ENCODE results near the gene OR2M2. TPM values are rescaled to one million over a fixed set of nuclear protein-coding genes. Genes with fewer than 3 reads are reported as not detected.

The OR2M2 gene
- total and polyA plus RNA-seq, 9 of the 15 experiments (the other 6 are each of a cell fraction or from before 2014, with no cell fraction given), result not detected

DNA sequence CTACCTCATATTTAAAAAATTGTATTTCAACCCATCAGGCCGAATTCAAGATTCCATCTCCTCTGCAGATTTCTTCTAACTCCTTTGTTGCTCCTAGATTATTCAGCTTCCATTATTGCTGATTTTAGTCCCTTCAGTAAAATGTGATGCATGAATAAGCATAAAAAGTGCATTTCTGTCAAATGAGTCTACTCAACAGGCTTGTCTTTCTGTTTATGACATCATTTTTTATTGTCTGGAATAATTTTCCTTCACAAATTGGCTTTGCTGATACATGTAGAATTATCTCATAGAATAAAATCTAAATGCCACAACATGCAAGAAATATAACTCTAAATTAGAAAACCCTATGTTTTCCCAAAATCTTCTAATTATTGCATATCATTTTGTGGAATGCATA, 31.3 kb upstream of the OR2M2 start:
- no TSS peak for BruUV-seq (replicated peaks)
- no peaks in the 10 kb centered on the region for H3K9me1 ChIP-seq (ENCODE audit: control insufficient read depth, insufficient read depth, low read length)
- DNase-seq (ENCODE audit: extremely low read depth in 1 of 4, low spot score in 3 of 4) (no peak), ATAC-seq (no peak), FAIRE-seq (no peak)
- CTCF ChIA-PET (ENCODE audit: low intra/inter-chr PET ratio), result no interaction called here
- H3K27ac ChIP-seq (ENCODE audit: extremely low read depth, low read depth, low read length), result no peak overlapping the region
- WGBS (ENCODE audit: insufficient coverage, low coverage, missing lambda C conversion rate), result 0% methylated on average over 1 of the region's 1 CpG
- H3K4me3 ChIP-seq, result no peak overlapping the region
- no peaks in the 10 kb centered on the region for H3K4me1 ChIP-seq (replicated peaks in 1 of 2; ENCODE audit: control insufficient read depth in 2 of 2, insufficient read depth in 2 of 2, low read length in 2 of 2)
- no peaks in the 10 kb centered on the region for H3K27me3 ChIP-seq (ENCODE audit: control insufficient read depth in 2 of 2, insufficient read depth in 2 of 2, low read length in 2 of 2)
- no peaks in the 10 kb centered on the region for H3K79me2 ChIP-seq (ENCODE audit: control insufficient read depth, insufficient read depth, low read length)
- no peaks in the 10 kb centered on the region; the same call in 1 of the 2 replicates for H3K9me3 ChIP-seq (replicated peaks; ENCODE audit: control insufficient read depth, insufficient read depth, low read depth, low read length)
- no peak overlapping the region for H2AFZ ChIP-seq (ENCODE audit: low read depth, low read length)
- in situ Hi-C loops (cut with MboI), result no loop called here
- H3K4me2 ChIP-seq (ENCODE audit: insufficient read depth, low read length), result no peak overlapping the region
- POLR2A ChIA-PET, result no interaction called here
- no peaks in the 10 kb centered on the region for H4K20me1 ChIP-seq (replicated peaks; ENCODE audit: control insufficient read depth, insufficient read depth, low read length)
- no peak overlapping the region for H3K9ac ChIP-seq (ENCODE audit: insufficient read depth in 1 of 2, low read depth in 2 of 2, low read length in 2 of 2)
- no peaks in the 10 kb centered on the region for H3K36me3 ChIP-seq (ENCODE audit: control insufficient read depth, insufficient read depth, low read length)
- intact Hi-C loops (cut with micrococcal nuclease), result no loop called here
- TF ChIP-seq ZNF24 (IDR thresholded peaks at IDR 0.05) (no peak), RCOR1 (IDR thresholded peaks at IDR 0.05; ENCODE audit: borderline replicate concordance in 1 of 2, low read depth in 2 of 2, low read length in 2 of 2) (no peak), MXD1 (CRISPR knock-in tag; IDR thresholded peaks at IDR 0.05; ENCODE audit: borderline replicate concordance, poor library complexity, severe bottlenecking) (no peak), BACH1 (tag; IDR thresholded peaks at IDR 0.05) (no peak), RBFOX2 (IDR thresholded peaks at IDR 0.05; ENCODE audit: low read depth, low read length) (no peak), NR4A1 (CRISPR knock-in tag; IDR thresholded peaks at IDR 0.05) (no peak), NR4A1 (tag; IDR thresholded peaks at IDR 0.05) (no peak), NEUROD1 (IDR thresholded peaks at IDR 0.05; ENCODE audit: borderline replicate concordance, low read depth, low read length, partially characterized antibody) (no peak), ZNF133 (CRISPR knock-in tag; IDR thresholded peaks at IDR 0.05) (no peak)
- TF ChIP-seq, protein P1, sequence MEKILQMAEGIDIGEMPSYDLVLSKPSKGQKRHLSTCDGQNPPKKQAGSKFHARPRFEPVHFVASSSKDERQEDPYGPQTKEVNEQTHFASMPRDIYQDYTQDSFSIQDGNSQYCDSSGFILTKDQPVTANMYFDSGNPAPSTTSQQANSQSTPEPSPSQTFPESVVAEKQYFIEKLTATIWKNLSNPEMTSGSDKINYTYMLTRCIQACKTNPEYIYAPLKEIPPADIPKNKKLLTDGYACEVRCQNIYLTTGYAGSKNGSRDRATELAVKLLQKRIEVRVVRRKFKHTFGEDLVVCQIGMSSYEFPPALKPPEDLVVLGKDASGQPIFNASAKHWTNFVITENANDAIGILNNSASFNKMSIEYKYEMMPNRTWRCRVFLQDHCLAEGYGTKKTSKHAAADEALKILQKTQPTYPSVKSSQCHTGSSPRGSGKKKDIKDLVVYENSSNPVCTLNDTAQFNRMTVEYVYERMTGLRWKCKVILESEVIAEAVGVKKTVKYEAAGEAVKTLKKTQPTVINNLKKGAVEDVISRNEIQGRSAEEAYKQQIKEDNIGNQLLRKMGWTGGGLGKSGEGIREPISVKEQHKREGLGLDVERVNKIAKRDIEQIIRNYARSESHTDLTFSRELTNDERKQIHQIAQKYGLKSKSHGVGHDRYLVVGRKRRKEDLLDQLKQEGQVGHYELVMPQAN (IDR thresholded peaks at IDR 0.05; ENCODE audit: borderline replicate concordance), result no peak
- TF ChIP-seq, protein P2, sequence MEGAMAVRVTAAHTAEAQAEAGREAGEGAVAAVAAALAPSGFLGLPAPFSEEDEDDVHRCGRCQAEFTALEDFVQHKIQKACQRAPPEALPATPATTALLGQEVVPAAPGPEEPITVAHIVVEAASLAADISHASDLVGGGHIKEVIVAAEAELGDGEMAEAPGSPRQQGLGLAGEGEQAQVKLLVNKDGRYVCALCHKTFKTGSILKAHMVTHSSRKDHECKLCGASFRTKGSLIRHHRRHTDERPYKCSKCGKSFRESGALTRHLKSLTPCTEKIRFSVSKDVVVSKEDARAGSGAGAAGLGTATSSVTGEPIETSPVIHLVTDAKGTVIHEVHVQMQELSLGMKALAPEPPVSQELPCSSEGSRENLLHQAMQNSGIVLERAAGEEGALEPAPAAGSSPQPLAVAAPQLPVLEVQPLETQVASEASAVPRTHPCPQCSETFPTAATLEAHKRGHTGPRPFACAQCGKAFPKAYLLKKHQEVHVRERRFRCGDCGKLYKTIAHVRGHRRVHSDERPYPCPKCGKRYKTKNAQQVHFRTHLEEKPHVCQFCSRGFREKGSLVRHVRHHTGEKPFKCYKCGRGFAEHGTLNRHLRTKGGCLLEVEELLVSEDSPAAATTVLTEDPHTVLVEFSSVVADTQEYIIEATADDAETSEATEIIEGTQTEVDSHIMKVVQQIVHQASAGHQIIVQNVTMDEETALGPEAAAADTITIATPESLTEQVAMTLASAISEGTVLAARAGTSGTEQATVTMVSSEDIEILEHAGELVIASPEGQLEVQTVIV (CRISPR knock-in tag; IDR thresholded peaks at IDR 0.05; ENCODE audit: borderline replicate concordance), result no peak
- TF ChIP-seq, protein P3, sequence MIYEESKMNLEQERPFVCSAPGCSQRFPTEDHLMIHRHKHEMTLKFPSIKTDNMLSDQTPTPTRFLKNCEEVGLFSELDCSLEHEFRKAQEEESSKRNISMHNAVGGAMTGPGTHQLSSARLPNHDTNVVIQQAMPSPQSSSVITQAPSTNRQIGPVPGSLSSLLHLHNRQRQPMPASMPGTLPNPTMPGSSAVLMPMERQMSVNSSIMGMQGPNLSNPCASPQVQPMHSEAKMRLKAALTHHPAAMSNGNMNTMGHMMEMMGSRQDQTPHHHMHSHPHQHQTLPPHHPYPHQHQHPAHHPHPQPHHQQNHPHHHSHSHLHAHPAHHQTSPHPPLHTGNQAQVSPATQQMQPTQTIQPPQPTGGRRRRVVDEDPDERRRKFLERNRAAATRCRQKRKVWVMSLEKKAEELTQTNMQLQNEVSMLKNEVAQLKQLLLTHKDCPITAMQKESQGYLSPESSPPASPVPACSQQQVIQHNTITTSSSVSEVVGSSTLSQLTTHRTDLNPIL (CRISPR knock-in tag; IDR thresholded peaks at IDR 0.05), result no peak
- TF ChIP-seq, protein P4, sequence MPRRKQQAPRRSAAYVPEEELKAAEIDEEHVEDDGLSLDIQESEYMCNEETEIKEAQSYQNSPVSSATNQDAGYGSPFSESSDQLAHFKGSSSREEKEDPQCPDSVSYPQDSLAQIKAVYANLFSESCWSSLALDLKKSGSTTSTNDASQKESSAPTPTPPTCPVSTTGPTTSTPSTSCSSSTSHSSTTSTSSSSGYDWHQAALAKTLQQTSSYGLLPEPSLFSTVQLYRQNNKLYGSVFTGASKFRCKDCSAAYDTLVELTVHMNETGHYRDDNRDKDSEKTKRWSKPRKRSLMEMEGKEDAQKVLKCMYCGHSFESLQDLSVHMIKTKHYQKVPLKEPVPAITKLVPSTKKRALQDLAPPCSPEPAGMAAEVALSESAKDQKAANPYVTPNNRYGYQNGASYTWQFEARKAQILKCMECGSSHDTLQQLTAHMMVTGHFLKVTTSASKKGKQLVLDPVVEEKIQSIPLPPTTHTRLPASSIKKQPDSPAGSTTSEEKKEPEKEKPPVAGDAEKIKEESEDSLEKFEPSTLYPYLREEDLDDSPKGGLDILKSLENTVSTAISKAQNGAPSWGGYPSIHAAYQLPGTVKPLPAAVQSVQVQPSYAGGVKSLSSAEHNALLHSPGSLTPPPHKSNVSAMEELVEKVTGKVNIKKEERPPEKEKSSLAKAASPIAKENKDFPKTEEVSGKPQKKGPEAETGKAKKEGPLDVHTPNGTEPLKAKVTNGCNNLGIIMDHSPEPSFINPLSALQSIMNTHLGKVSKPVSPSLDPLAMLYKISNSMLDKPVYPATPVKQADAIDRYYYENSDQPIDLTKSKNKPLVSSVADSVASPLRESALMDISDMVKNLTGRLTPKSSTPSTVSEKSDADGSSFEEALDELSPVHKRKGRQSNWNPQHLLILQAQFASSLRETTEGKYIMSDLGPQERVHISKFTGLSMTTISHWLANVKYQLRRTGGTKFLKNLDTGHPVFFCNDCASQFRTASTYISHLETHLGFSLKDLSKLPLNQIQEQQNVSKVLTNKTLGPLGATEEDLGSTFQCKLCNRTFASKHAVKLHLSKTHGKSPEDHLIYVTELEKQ (CRISPR knock-in tag; IDR thresholded peaks at IDR 0.05), result no peak
